ENCODE results near the gene HPX. TPM values are rescaled to one million over a fixed set of nuclear protein-coding genes. Genes with fewer than 3 reads are reported as not detected.

The HPX gene
- total RNA-seq, 4 donors from 2014 or later, result 0.76 TPM; not detected in 3

- Histone ChIP-seq H3K4me3 (no peak overlapping the region), H3K27ac (no peak overlapping the region), H3K9me3 (no peaks in the 10 kb centered on the region), H3K27me3 (no peaks in the 10 kb centered on the region), H3K4me1 (peaks cover 0 to 34% (median 0%) of the 10 kb centered on the region in 3 donors), H3K36me3 (peaks cover 0 to 23% (median 6%) of the 10 kb centered on the region in 3 donors)
- intact Hi-C loops (cut with DNase I), result no loop called here
- WGBS, 2 donors, result 80 to 86% methylated on average over 10 to 12 of the region's 12 CpGs
- DNase-seq, result no peak
- TF ChIP-seq POLR2A (IDR thresholded peaks at IDR 0.05) (no peak), CTCF (IDR thresholded peaks at IDR 0.05) (no peak)
Measured at GRCh38 chr11:6413791-6414201, 27.0 kb downstream of the HPX start.

DNA sequence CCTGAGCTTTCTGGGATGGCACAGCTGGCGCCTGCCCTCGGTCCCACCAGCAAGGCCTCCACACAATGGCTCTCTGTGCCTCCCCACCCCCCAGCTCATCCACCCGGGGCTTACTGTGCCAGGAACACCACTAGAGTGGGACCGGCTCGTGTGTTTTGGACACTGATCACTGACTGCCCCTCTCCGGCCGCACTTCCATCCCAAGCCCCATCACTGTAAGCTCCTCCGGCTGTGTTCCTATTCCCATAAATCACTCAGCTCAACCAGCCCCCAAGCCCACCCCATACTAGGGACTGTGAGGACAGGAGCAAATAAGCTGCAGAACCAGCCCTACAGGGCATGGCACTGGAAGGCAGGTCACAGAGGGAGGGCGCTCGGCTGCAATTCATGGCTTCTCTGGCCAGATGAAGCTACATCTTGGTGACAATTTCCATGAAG lies 29.2 kb downstream of the HPX start:
- Histone ChIP-seq H3K9me3 (no peaks in the 10 kb centered on the region), H3K27ac (no peak overlapping the region), H3K36me3 (peaks cover 0 to 26% (median 6%) of the 10 kb centered on the region in 3 donors), H3K4me3 (no peak overlapping the region), H3K27me3 (no peaks in the 10 kb centered on the region), H3K4me1 (peaks cover 0 to 20% (median 0%) of the 10 kb centered on the region in 3 donors)
- no peak for DNase-seq
- 77 to 100% methylated on average over 2 to 7 of the region's 10 CpGs for WGBS, 2 donors
- intact Hi-C loops (cut with DNase I), result no loop called here
- TF ChIP-seq POLR2A (IDR thresholded peaks at IDR 0.05), result no peak
- no peak for TF ChIP-seq CTCF (IDR thresholded peaks at IDR 0.05)

DNA sequence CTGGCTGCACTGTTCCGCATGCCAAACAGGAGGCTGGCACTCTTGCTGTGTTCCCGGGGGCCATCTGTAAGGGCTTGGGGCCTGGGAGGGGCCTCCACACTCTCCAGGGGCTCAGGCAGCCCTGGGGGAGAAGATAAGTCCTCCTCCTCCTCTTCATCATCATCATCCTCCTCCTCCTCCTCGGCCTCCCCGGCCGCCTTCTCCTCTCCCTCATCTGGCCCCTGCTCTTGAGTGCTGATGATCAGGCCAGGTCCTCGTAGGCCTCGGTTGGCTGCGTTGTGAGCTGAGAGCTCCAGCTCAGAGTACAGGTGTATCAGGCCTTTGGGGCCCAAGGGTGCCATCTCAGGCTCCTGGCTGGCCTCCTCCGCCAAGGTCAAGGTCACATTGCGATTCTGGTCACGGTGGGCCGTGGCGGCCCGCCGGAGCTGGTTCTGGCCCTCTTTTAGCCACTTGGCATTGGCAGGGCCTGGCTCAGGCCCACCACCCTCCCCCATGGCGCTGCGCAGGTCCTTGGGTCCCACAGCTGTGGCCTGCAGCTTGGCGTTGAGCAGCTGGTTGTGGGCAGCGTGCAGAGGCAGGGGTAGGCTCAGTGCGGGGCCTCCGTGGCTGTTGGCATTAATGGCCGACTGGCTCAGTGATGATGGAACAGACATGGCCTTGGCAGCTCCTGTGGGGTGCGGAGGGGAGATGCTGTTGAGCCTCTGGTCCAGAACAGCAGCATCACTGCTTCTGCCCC lies 29.9 kb downstream of the HPX start:
- no peak overlapping the region for H3K4me3 ChIP-seq
- H3K27me3 ChIP-seq, result no peaks in the 10 kb centered on the region
- no peak overlapping the region for H3K27ac ChIP-seq
- DNase-seq, result no peak
- peaks cover 0 to 26% (median 6%) of the 10 kb centered on the region in 3 donors for H3K36me3 ChIP-seq
- H3K4me1 ChIP-seq, result peaks cover 0 to 16% (median 0%) of the 10 kb centered on the region in 3 donors
- intact Hi-C loops (cut with DNase I), result no loop called here
- H3K9me3 ChIP-seq, result no peaks in the 10 kb centered on the region
- 86 to 93% methylated on average over 2 to 7 of the region's 23 CpGs for WGBS, 2 donors
- TF ChIP-seq CTCF (IDR thresholded peaks at IDR 0.05), result no peak
- no peak for TF ChIP-seq POLR2A (IDR thresholded peaks at IDR 0.05)

- peaks cover 0 to 19% (median 0%) of the 10 kb centered on the region in 3 donors for H3K4me1 ChIP-seq
- no peak for TF ChIP-seq CTCF (IDR thresholded peaks at IDR 0.05)
- no peak for TF ChIP-seq POLR2A (IDR thresholded peaks at IDR 0.05)
- no peak overlapping the region for H3K27ac ChIP-seq
- WGBS, 2 donors, result 29 to 37% methylated on average over 2 of the region's 2 CpGs
- no peak for DNase-seq
- no peaks in the 10 kb centered on the region for H3K27me3 ChIP-seq
- no peaks in the 10 kb centered on the region for H3K9me3 ChIP-seq
- peaks cover 0 to 50% (median 6%) of the 10 kb centered on the region in 3 donors for H3K36me3 ChIP-seq
- intact Hi-C loops (cut with DNase I), result no loop called here
- no peak overlapping the region for H3K4me3 ChIP-seq
Measured at GRCh38 chr11:6406370-6406769, 34.4 kb downstream of the HPX start.

DNA sequence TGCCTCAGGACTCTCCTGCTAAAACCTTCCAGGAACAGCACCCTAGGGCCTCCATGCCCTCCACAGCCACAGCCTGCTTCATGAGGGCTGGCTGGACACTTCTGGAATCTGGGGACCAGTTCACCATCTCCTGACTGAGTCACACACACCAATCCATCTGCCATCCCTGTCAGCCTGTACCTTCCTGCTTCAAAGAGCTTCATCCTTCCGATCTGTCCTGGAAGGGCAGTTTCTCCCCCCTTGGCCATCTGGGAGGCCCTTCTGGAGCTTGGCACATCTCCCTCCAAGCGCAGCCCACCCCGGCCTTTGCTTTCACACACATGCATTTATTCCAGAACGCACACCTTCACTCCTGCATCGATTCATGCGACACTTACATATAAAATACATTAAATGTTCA lies 34.9 kb downstream of the HPX start:
- Histone ChIP-seq H3K9me3 (no peaks in the 10 kb centered on the region), H3K27ac (no peak overlapping the region), H3K4me1 (peaks cover 0 to 19% (median 0%) of the 10 kb centered on the region in 3 donors), H3K4me3 (no peak overlapping the region), H3K27me3 (no peaks in the 10 kb centered on the region), H3K36me3 (peaks cover 0 to 49% (median 4%) of the 10 kb centered on the region in 3 donors)
- no peak for DNase-seq
- intact Hi-C loops (cut with DNase I), result no loop called here
- 93% methylated on average over 6 of the region's 6 CpGs for whole genome bisulfite sequencing, 2 donors
- TF ChIP-seq CTCF (IDR thresholded peaks at IDR 0.05) (no peak), POLR2A (IDR thresholded peaks at IDR 0.05) (no peak)
